OCI-M2 (cell line): ENCODE results near the gene LCLAT1.

Source experiments
- DNase-seq: peaks from one replicate; lab custom pipeline; 2025; ENCODE audit not compliant: unreplicated experiment; lab: John Stamatoyannopoulos, UW

Gene LCLAT1

DNA sequence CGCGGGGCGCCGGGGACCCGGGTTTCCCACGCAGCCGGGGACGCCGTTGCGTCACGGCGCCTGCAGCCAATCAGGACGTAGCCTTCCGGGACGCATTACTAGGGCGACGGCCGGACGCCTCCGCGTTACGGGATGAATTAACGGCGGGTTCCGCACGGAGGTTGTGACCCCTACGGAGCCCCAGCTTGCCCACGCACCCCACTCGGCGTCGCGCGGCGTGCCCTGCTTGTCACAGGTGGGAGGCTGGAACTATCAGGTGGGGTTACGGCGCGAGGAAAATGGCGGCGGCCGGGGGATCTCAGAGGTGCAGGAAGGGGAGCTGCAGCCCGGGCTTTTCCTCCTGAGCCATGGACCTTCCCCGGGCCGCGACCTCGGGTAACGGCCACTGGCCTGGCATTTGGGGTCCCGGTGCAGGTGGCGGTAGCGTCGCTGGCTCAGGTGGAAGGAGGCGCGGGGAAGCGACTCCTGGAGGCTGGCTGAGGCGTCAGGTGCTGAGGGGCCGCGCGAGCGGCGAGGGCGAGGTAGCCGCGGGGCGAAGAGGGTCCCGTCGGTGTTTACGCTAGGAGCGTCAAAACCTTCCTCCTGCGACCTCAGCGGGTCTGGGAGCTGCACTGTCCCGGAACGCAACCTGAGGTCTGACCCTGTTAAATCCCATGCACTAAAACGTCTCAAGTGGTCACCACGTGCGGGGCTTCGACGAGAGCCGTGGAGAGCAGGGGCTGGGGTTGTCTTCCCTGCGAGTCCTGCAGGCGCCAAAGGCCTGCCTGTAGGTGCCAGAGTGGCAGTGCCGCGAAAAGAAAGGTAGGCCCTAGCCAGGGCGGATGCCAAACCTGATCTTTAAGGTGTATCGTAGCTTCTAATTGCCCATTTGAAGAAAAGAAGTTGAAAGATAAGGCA lies at the start of gene LCLAT1:
Gene LCLAT1, plus strand, starts transcription at position 98 of the 897 bp plus-strand sequence. CDS start 78,345 bp downstream, outside the sequence.
- DNase-seq, result no peak

DNA sequence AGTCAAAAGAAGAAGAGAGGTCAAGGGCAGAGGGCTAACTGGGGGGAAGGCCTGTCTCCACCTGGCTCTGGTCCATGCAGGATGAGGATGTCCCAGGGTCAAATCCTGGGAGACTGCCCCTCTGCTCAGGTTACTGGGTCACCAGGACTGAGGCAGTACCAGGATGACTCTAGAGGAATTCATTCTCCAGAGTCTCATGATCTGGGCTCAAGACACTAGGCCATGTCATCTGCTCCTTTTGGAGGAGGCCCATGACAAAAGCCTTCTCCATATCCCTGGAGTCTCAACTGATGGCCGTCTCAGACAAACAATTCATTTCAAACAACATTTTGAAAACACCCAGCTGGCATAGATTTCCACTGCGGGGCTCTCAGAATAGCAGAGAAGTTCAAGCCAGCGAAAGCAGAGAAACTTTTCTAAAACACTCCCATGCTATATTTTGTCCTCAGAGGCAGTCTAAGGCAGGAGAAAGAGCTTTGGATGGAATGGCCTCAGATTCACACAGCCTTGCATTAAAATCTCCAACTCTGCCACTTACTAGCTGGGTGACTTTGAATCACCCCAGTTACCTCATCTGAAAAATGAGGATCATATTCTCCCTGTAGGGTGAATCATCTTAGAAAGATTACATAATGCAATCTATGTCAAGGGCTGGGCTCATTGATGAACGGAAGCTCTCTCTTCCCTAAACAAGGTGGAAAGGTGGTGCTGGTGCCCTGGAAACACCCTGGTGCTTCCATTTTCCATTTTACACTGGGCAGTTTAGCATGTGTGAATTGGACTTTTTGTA lies 48.8 kb upstream of the LCLAT1 start:
- DNase-seq, result no peak

GRCh38 chr2:30400151-30400954 lies 46.7 kb upstream of the LCLAT1 start:
- DNase-seq, result no peak

DNA sequence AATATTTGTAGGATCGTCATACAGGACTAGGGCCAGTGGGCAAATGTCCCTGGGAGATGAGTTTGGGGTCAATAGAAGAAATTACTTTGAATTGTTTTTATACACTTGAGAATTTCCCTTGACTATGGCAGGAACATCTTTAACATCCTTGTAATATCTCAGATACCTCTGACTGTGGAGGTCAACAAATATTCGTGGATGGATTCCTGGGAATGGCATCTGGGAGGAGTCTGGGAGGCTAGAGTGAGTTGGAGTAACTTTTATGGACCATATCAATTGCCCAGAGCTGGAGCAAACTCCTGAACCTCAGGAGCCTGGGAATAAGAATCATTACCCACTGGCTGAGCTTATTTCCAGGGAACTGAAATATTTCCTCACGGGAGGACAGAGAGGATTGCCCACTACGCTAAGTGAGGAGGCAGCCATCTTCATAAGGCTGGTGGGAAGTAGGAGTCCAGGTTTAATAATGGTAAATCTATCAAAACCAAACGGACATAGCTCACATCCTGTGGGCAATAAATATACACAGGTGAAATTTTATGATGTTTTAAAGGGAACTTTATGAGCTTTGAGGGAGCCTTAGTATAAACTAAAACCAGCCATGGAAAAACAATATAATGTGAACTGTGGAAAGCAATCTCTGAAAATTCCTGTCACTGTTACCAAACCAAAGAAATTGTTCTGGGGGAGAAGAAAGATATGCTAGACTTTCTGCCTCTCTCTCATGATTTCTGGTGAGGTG lies 44.4 kb upstream of the LCLAT1 start:
- DNase-seq, result no peak

GRCh38 chr2:30403592-30404312 lies 43.3 kb upstream of the LCLAT1 start:
- DNase-seq, result no peak

DNA sequence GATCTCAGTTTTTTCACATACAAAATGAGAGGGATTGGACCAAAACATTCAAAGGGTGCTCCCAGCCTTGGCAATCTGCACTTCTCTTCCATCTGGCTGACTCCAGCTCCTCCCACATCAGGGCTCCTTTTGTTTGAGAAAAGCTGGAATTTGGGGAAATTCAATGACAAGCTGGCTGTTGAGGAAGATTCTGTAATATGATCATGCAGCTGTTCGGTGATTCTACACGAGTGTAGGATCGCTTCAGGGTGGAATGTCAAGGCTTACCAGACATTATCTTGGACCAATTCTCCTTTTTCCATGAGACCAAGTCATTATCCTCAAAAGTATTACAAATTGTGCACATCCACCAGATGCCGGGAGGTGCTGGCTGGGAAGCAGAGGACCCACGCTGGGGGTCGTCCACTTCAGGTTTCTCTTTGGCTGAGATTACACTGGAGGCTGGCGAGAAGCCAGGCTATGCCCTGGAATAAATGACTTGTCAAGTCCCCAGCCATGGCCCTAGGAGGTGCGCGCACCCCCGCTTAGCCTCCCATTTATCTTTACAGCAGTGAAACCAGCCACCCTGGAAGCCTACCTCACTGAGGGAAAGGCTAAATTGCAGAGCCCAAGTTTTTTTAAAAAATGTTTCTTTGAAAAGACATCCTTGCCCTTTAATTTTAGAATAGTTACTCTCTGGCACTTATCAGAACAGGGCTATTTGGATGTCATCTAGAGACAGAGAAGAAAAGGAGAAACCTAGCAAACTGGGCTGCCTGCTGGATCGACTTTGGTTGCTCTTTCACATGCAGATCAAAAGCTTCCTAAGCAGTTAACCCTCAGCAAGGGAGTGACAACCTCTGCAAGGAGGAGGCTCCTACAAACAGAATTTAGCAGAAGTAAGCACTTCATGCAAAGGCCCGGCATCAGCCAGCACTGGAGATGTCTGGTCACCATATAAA lies 42.5 kb upstream of the LCLAT1 start:
- no peak for DNase-seq

- DNase-seq, result no peak
Measured at GRCh38 chr2:30405260-30405605, 41.8 kb upstream of the LCLAT1 start.

- DNase-seq, result no peak
Measured at GRCh38 chr2:30406853-30407252, 40.2 kb upstream of the LCLAT1 start.

- no peak for DNase-seq
Measured at GRCh38 chr2:30408961-30409387, 38.1 kb upstream of the LCLAT1 start.

DNA sequence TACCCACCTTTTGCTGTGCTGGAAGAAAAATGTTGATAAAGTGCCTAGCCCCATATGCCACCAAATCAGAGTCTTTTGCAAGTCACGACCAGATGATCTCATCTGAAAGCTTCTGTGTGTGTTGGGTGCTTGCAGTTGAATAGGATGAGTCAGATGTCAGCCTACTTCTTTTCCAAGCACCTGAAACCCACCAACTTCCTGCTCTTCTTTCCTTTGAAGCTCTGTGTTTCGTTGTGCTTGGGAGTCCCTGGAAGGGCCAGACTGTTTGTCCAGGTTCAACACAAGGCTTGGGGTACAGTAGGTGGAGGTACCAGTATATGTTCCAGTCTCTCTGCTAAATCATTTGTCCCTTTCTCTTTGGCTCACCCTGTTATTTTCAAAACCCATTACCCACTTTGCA lies 36.8 kb upstream of the LCLAT1 start:
- DNase-seq, result no peak

- DNase-seq, result no peak
Measured at GRCh38 chr2:30412047-30412683, 34.9 kb upstream of the LCLAT1 start.

DNA sequence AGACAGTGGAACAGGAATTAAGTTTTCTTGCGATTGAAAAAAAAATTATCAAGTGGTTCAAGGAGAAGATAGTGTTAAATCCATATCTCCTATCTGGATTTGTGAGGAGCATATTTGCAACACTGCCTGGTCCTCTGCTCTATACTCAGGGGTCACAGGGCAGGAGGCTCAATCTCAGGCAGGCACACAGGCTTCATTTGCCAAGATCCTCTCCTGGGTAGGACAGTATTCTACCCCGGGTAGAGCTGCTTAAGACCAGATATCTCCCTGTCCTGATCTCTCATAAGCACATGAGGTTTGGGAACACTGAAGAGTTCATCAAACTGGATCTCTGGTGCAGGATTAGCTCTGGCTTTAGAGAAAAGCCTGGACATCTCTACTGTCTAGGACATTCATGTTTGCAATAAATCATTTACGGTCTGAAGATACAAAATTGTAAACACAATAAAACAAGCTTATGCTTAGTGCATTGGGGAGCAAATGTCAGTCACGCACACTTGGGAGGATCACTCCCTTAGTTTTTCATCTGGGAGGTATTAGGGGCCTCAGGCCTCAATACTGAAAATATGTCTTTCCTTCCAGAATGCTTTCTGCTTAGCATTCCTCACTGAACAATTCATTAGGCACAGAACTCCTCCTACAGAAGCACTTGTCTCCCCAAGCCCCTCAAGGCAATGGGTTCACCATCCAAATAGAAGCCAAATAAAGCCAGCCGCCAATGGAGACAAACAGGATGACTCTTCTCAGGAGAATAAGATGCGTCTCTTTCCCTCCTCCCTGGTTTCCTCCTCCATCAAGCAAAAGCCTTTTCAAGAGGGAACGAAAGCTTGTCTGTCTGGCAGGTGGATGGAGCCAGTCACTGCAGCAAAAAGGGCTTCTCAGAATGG lies 34.1 kb upstream of the LCLAT1 start:
- no peak for DNase-seq

DNA sequence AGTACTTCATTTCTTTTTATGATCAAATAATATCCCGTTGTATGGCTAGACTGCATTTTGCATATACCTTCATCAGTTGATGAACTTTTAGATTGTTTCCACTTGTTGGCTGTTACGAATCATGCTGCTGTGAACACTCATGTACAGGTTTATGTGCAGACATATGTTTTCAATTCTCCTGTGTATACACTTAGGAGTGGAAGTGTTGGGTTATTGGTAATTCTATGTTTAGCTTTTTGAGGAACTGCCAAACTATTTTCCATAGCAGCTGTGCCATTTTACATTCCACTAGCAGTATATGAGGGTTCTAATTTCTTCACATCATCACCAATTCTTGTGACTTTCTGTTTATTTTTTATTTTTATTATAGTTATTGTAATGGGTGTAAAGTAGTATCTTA lies 32.1 kb upstream of the LCLAT1 start:
- DNase-seq, result no peak

DNA sequence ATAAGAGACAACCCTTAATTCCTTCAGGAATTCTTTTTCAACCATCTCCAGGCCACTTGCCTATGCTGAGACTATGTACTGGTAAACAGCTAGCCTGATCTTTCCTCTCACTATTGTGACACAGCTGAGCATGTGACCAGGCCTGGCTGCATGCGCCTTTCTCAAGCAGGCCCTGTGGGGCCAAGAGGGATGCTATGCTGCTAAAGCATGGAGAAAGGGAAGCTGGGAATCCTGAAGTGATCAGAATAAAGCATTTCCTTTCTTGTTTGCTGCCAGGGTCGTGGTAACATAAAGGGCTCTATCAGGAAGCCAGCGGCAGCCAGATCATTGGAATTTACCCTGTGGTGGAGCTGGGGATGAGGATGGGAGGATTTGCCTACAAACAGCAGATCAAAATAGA lies 29.8 kb upstream of the LCLAT1 start:
- DNase-seq, result no peak

GRCh38 chr2:30421026-30421603 lies 25.9 kb upstream of the LCLAT1 start:
- DNase-seq, result no peak

DNA sequence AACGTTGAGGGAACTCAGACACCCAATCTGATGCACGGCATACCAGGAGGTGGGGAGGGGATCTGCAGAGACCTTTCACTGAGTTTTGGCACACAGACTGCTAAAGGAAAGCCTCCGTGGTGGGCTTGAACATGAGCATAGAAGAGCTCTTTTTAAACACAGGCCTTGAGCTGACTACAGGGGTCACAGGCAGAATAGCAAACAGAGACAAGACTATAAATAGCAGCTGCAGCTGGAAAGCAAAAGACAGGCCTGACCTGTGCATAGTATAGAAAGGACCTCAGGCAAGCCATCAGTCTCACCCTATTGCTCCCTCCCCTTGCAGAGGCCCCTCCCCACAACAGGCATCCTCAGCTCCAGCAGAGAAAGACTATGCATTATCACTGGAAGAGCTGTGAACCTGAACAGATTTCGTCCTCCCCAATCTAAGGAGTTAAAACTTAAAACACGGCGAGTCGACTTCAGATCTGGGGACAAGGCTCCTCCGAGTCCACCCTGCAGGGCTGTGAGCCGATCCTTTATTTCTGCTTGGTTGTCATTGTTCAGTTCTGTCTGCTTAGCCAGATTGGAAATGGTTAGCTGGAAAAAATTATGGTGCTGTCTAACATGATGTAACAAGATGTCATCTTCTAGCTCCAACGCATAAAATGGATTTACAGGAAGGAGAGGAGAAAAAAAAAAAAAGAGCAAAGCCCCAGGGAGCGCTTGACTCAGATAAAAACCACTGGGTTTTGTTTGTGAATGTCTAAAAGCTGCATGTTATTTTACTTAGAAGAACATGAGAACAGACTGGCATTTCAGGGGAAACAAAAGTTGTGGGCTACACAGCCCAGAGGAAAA lies 25.2 kb upstream of the LCLAT1 start:
- no peak for DNase-seq
